ENCODE data around the gene CLPX.
"Not testable (repeated sequence)": the region's sequence is repeated elsewhere in the genome, so short reads cannot be mapped to it uniquely, and the experiment has no call there.

The CLPX gene

DNA sequence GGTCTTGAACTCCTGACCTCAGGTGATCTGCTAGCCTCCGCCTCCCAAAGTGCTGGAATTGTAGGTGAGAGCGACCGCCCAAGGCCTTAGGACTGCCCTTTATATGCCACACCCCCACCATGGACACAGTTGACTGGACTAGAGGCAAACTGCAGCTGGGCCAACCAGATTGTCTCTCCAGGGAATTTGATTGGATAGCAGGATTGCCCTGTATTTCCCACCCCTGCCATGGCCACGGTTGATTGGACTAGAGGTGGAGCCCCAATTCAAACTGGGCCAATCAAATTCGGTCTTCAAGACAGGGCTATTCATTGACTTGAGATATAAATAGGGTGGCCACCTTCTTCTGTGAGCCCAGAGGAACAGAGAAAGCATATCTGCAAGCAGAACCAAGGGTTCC, 6.9 kb upstream of the CLPX start:
- peak; percentile 17; the same call in 1 of the 3 replicates for ATAC-seq
- TF ChIP-seq RARB (CRISPR knock-in tag; IDR thresholded peaks at IDR 0.05) (no peak), TCF4 (CRISPR knock-in tag; IDR thresholded peaks at IDR 0.05; ENCODE audit: borderline replicate concordance) (no peak), ZNF70 (CRISPR knock-in tag; IDR thresholded peaks at IDR 0.05) (no peak), OSR1 (CRISPR knock-in tag; IDR thresholded peaks at IDR 0.05) (no peak), BACH2 (CRISPR knock-in tag; IDR thresholded peaks at IDR 0.05; ENCODE audit: borderline replicate concordance) (no peak), ISL1 (CRISPR knock-in tag; IDR thresholded peaks at IDR 0.05) (no peak), ESRRG (CRISPR knock-in tag; IDR thresholded peaks at IDR 0.05) (no peak), SNAI2 (CRISPR knock-in tag; IDR thresholded peaks at IDR 0.05) (no peak), ZNF8 (CRISPR knock-in tag; IDR thresholded peaks at IDR 0.05) (no peak), GLIS3 (CRISPR knock-in tag; IDR thresholded peaks at IDR 0.05) (no peak), ZNF565 (CRISPR knock-in tag; conservative IDR thresholded peaks at IDR 0.05; ENCODE audit: low read depth) (no peak), ZC3H10 (CRISPR knock-in tag; IDR thresholded peaks at IDR 0.05) (no peak), TOX (CRISPR knock-in tag; IDR thresholded peaks at IDR 0.05; ENCODE audit: borderline replicate concordance) (no peak), PATZ1 (CRISPR knock-in tag; IDR thresholded peaks at IDR 0.05; ENCODE audit: borderline replicate concordance) (no peak), ZFP30 (CRISPR knock-in tag; IDR thresholded peaks at IDR 0.05) (no peak), ARNTL (CRISPR knock-in tag; IDR thresholded peaks at IDR 0.05; ENCODE audit: borderline replicate concordance, low read depth) (no peak), ZFP3 (CRISPR knock-in tag; IDR thresholded peaks at IDR 0.05) (no peak), CSRNP3 (CRISPR knock-in tag; IDR thresholded peaks at IDR 0.05) (no peak), PPARA (CRISPR knock-in tag; IDR thresholded peaks at IDR 0.05; ENCODE audit: borderline replicate concordance) (no peak)
- TF ChIP-seq, protein P1, sequence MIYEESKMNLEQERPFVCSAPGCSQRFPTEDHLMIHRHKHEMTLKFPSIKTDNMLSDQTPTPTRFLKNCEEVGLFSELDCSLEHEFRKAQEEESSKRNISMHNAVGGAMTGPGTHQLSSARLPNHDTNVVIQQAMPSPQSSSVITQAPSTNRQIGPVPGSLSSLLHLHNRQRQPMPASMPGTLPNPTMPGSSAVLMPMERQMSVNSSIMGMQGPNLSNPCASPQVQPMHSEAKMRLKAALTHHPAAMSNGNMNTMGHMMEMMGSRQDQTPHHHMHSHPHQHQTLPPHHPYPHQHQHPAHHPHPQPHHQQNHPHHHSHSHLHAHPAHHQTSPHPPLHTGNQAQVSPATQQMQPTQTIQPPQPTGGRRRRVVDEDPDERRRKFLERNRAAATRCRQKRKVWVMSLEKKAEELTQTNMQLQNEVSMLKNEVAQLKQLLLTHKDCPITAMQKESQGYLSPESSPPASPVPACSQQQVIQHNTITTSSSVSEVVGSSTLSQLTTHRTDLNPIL (CRISPR knock-in tag; IDR thresholded peaks at IDR 0.05; ENCODE audit: low read depth) = no peak

GRCh38 chr15:65189102-65189740, 4.1 kb upstream of the CLPX start:
- TF ChIP-seq RARB (CRISPR knock-in tag; IDR thresholded peaks at IDR 0.05) = no peak
- TF ChIP-seq ZC3H10 (CRISPR knock-in tag; IDR thresholded peaks at IDR 0.05) = no peak
- no peak for TF ChIP-seq CSRNP3 (CRISPR knock-in tag; IDR thresholded peaks at IDR 0.05)
- TF ChIP-seq ZFP3 (CRISPR knock-in tag; IDR thresholded peaks at IDR 0.05) = no peak
- TF ChIP-seq BACH2 (CRISPR knock-in tag; IDR thresholded peaks at IDR 0.05; ENCODE audit: borderline replicate concordance) = no peak
- TF ChIP-seq ARNTL (CRISPR knock-in tag; IDR thresholded peaks at IDR 0.05; ENCODE audit: borderline replicate concordance, low read depth) = no peak
- no peak for TF ChIP-seq TCF4 (CRISPR knock-in tag; IDR thresholded peaks at IDR 0.05; ENCODE audit: borderline replicate concordance)
- TF ChIP-seq, protein P1 (CRISPR knock-in tag; IDR thresholded peaks at IDR 0.05; ENCODE audit: low read depth) = no peak
- TF ChIP-seq ZFP30 (CRISPR knock-in tag; IDR thresholded peaks at IDR 0.05) = no peak
- no peak for TF ChIP-seq ISL1 (CRISPR knock-in tag; IDR thresholded peaks at IDR 0.05)
- ATAC-seq = peak; percentile 20; the same call in 2 of the 3 replicates

DNA sequence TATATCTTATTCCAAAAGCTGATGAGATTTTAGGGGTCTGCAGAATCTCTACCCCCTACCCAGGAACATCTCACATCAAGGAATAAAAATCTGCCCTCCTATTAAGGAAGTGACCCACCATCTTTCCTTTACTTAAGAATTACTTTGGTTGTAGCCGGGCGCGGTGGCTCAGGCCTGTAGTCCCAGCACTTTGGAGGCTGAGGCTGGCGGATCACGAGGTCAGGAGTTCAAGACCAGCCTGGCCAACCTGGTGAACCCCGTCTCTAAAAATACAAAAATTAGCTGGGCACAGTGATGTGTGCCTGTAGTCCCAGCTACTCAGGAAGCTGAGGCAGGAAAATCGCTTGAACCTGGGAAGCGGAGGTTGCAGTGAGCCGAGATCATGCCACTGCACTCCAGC, 3.3 kb upstream of the CLPX start:
- ATAC-seq = not testable (repeated sequence)

Data from SK-N-SH treated with all-trans-retinoic acid at 6 μM for 48 hours (cell line).